Measurements from ENCODE around the gene LKAAEAR1. TPM values are rescaled to one million over a fixed set of nuclear protein-coding genes. Genes with fewer than 3 reads are reported as not detected.

Gene LKAAEAR1
- total and polyA plus RNA-seq, 2 experiments from 2014 or later: 1.8 TPM; not detected in 1

DNA sequence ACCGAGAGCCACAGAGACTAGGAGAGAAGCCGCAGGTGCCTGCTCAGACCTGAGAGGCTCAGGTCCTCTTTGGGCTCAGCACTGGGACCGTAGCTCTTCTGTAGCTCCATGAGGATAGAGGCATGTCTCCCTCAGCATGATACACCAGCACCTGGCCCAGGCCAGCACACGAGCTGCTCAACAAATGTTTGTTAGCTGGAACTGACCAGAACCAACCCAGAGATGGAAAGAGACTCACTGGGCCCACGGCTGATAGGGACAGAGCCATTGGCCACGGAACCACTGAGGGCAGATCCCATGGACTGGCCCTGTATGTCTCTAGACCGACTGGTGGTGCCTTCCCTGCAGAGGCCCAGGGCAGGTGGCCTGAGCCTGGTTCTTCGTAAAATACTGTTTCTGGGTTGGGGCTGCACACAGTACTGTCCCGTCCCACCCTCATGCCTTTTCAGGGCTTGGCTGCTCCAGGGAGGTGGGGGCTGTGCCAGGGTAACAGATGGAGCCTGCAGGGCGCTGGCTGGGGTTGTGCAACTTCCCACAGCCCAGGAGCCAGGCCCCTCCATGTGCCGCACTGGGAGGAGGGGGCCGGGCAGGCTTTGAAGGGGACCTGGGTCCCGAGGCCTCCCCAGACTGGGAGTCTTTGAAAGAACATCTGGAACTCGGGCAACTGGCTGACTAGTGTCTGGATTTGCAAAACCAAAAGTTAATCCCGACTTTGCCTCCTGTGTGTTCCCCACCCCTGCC lies 43.0 kb downstream of the LKAAEAR1 start:
- no peak for TF ChIP-seq EZH2phosphoT487 (IDR thresholded peaks at IDR 0.05; ENCODE audit: unreplicated experiment)
- no peak for TF ChIP-seq JUNB (IDR thresholded peaks at IDR 0.05; ENCODE audit: unreplicated experiment)
- no peak for TF ChIP-seq STAT1 (IDR thresholded peaks at IDR 0.05; ENCODE audit: unreplicated experiment)
- no peak for TF ChIP-seq CTCF (conservative IDR thresholded peaks at IDR 0.05; ENCODE audit: low read depth in 2 of 2)
- TF ChIP-seq NANOG (IDR thresholded peaks at IDR 0.05; ENCODE audit: borderline replicate concordance): no peak
- no peak for TF ChIP-seq POLR2AphosphoS5 (IDR thresholded peaks at IDR 0.05; ENCODE audit: low read depth)
- TF ChIP-seq ZNF114 (CRISPR knock-in tag; IDR thresholded peaks at IDR 0.05): no peak
- no peak for TF ChIP-seq ZNF462 (CRISPR knock-in tag; IDR thresholded peaks at IDR 0.05)
- ATAC-seq: no peak
- H3F3A ChIP-seq (replicated peaks; ENCODE audit: low read depth): peaks cover 10% of the 10 kb centered on the region; the same call in 1 of the 2 replicates
- H2AFZ ChIP-seq: no peak overlapping the region
- H3K36me3 Mint-ChIP-seq (ENCODE audit: low read depth): no peaks in the 10 kb centered on the region; the same call in 2 of the 3 replicates
- peaks cover 71% of the 10 kb centered on the region for H3K27me3 Mint-ChIP-seq (ENCODE audit: insufficient read depth, low read depth, poor library complexity)
- peak; percentile 30 for DNase-seq (ENCODE audit: low spot score)
- H3K4me2 ChIP-seq: peak overlapping the region; percentile 88
- no peaks in the 10 kb centered on the region for H3K9me3 Mint-ChIP-seq
- H3K79me2 ChIP-seq (replicated peaks; ENCODE audit: insufficient read depth): no peaks in the 10 kb centered on the region
- peaks cover 32% of the 10 kb centered on the region for H3K4me1 Mint-ChIP-seq
- no peaks in the 10 kb centered on the region for H3K36me3 ChIP-seq (ENCODE audit: insufficient read depth)
- H3K4me3 ChIP-seq: peak overlapping the region; percentile 63; the same call in 1 of the 2 replicates
- H3K27ac ChIP-seq (ENCODE audit: low read depth): no peak overlapping the region
- H3K27me3 ChIP-seq (ENCODE audit: insufficient read depth): peaks cover 86% of the 10 kb centered on the region
- H4K20me1 ChIP-seq (replicated peaks; ENCODE audit: insufficient read depth): no peaks in the 10 kb centered on the region
- H3K27ac Mint-ChIP-seq: no peak overlapping the region
- H3K4me3 Mint-ChIP-seq: peak overlapping the region; percentile 64
- H3K4me1 ChIP-seq (ENCODE audit: insufficient read depth): peaks cover 40% of the 10 kb centered on the region
- H3K9me2 ChIP-seq (ENCODE audit: insufficient read depth): no peaks in the 10 kb centered on the region
